Neuron (in vitro differentiated cells): Measurements from ENCODE around the gene DNASE1L3.

ENCODE experiments used
- H2AFZ ChIP-seq: one replicate; pipeline ENCODE4 v1.6.1; 2013; ENCODE audit warnings: low read depth, mild to moderate bottlenecking, inconsistent platforms, low read length, moderate library complexity
- H3K27me3 ChIP-seq: one replicate; pipeline ENCODE4 v1.6.1; 2013; ENCODE audit warnings: low read length; ENCODE audit not compliant: insufficient read depth
- H3K36me3 ChIP-seq: one replicate; pipeline ENCODE4 v1.6.1; 2013; ENCODE audit warnings: low read length; ENCODE audit not compliant: insufficient read depth
- H3K4me1 ChIP-seq: one replicate; pipeline ENCODE4 v1.6.1; 2013; ENCODE audit warnings: low read length; ENCODE audit not compliant: insufficient read depth
- H3K4me3 ChIP-seq: 2 replicates; pipeline ENCODE4 v1.5.1; 2013; ENCODE audit warnings: mild to moderate bottlenecking, low read length, moderate library complexity
- H3K9me3 ChIP-seq: one replicate; pipeline ENCODE4 v1.6.1; 2013; ENCODE audit warnings: low read length

The DNASE1L3 gene

DNA sequence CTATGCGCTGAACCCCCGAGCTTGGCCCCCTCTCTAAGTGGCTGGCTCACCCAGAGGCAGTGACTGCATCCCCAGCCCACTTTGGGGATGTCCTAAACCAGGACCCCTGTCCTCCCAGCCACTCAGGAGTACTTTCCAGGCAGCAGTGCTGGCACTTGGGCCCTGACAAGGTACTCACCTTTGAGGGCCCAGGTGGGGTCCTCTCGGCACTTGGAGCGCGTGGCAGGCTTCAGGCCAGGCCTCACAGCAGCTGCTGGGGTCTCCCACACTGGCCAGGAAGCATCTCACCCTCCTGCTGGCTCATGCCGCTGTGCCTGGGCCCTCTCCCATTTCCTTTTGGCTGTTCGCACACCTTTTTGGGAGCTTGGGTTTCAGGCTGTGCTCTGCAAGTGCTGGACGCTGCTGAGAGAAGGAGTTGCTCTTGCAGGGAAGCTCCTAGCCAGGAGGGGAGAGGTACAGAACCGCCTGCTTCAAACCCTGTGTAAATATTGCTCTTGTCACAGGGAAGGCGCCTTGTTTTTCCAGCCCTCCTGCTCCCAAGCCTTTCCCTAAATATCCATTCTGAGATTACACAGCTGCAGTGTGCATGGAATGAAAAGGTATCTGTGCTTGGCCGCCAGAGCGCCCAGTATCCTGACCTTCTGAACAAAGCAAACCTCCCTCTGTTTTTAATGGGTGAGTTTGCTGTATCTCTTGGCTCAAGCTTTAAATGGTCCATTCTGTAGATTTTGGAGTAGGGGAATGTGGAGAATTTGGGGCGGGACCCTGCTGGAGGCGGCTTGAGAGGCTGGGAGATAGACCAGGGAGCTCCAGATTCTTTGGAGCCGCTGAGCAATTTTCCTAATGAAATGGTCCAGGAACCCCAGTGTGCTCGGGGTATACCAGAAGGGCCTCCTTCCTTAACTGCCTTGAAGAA lies 45.6 kb downstream of the DNASE1L3 start:
- H2AFZ ChIP-seq = no peak overlapping the region
- no peak overlapping the region for H3K4me3 ChIP-seq
- H3K4me1 ChIP-seq = no peaks in the 10 kb centered on the region
- no peaks in the 10 kb centered on the region for H3K9me3 ChIP-seq
- peaks cover 16% of the 10 kb centered on the region for H3K36me3 ChIP-seq
- no peaks in the 10 kb centered on the region for H3K27me3 ChIP-seq

DNA sequence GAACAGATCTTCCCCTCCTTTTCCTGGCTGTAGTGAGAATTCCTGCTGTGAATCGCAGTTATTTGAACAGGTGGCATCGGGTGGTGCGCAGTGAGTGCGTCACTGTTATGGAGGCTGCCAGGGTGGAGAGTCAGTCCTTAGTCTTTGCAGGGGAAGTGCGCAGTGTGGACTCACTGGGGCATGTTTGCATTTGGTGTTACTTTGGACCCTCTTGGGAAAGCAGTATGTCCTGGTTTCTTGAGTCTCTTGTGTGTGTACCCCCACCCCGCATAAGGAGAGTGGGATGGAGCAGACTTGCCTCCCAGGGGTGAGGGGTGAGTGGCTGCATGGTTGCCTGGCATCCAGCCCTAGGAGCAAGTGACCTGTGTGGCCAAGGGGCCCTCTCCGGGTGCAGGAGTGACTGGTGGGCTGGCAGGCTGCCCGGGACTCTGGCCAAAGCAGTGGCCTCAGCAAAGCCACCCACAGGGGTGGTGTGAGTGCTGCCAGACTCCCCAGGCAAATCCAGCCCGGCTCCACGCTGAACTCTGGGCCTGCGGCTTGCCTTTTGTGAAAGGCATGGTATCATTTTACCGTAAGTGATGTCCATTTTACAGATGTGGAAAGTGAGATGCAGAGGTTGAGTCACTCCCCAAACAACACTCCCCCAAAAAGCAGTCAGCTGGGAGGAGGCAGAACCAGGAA lies 46.4 kb downstream of the DNASE1L3 start:
- Histone ChIP-seq H3K27me3 (no peaks in the 10 kb centered on the region), H3K4me1 (no peaks in the 10 kb centered on the region), H3K9me3 (no peaks in the 10 kb centered on the region), H2AFZ (no peak overlapping the region), H3K4me3 (no peak overlapping the region), H3K36me3 (peaks cover 11% of the 10 kb centered on the region)

- Histone ChIP-seq H3K4me1 (no peaks in the 10 kb centered on the region), H3K9me3 (no peaks in the 10 kb centered on the region), H2AFZ (no peak overlapping the region), H3K36me3 (peaks cover 10% of the 10 kb centered on the region), H3K4me3 (no peak overlapping the region), H3K27me3 (no peaks in the 10 kb centered on the region)
Observed at GRCh38 chr3:58163234-58163633, 47.5 kb downstream of the DNASE1L3 start.

GRCh38 chr3:58161435-58162398 lies 49.1 kb downstream of the DNASE1L3 start:
- Histone ChIP-seq H3K36me3 (peaks cover 10% of the 10 kb centered on the region), H3K9me3 (no peaks in the 10 kb centered on the region), H3K4me1 (peaks cover 13% of the 10 kb centered on the region), H3K27me3 (no peaks in the 10 kb centered on the region), H2AFZ (no peak overlapping the region), H3K4me3 (no peak overlapping the region)

GRCh38 chr3:58160399-58160798 lies 50.4 kb downstream of the DNASE1L3 start:
- Histone ChIP-seq H3K4me1 (peaks cover 13% of the 10 kb centered on the region), H3K36me3 (peaks cover 16% of the 10 kb centered on the region), H3K4me3 (no peak overlapping the region), H2AFZ (no peak overlapping the region), H3K9me3 (no peaks in the 10 kb centered on the region), H3K27me3 (no peaks in the 10 kb centered on the region)

- no peak overlapping the region for H3K4me3 ChIP-seq
- no peaks in the 10 kb centered on the region for H3K9me3 ChIP-seq
- H3K4me1 ChIP-seq = peaks cover 13% of the 10 kb centered on the region
- peaks cover 24% of the 10 kb centered on the region for H3K36me3 ChIP-seq
- H3K27me3 ChIP-seq = no peaks in the 10 kb centered on the region
- no peak overlapping the region for H2AFZ ChIP-seq
Observed at GRCh38 chr3:58158442-58159153, 52.2 kb downstream of the DNASE1L3 start.

DNA sequence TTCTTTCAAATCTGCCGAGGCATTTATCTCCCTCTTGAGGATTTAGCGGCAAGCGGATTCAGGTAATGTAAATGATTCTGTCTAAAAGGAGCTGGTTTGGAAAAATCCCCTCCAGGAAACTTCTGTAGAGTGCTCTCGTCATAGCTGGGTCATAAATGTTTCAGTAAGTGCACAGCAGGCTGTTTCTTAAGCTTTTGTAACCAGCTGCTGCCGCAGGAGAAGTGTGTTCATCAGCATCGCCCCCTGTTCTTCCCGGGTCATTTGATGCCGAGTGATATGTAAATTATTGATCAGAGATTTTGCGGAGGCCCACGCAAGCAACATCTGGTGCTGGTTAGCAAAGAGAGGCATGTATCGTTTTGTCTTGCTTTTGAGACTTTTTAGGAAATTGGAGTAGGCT lies 53.1 kb downstream of the DNASE1L3 start:
- no peak overlapping the region for H2AFZ ChIP-seq
- H3K9me3 ChIP-seq = no peaks in the 10 kb centered on the region
- peaks cover 13% of the 10 kb centered on the region for H3K4me1 ChIP-seq
- no peak overlapping the region for H3K4me3 ChIP-seq
- no peaks in the 10 kb centered on the region for H3K27me3 ChIP-seq
- H3K36me3 ChIP-seq = peaks cover 23% of the 10 kb centered on the region

DNA sequence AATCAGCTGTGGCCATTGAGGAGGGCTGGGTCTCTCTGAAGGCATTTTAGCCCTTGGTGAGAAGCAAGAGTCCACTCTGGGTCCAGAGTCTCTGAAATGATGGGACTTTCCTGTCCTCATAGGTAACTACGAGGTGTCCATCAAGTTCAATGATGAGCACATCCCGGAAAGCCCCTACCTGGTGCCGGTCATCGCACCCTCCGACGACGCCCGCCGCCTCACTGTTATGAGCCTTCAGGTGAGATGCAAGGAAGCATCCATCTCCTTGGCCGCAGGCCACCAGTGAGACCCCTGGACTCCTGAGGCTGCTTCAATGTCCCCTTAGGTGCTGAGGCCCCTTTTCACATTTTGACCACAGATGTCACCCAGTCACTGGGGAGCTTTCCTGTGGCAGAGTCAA lies 54.9 kb downstream of the DNASE1L3 start:
- H3K27me3 ChIP-seq = no peaks in the 10 kb centered on the region
- H2AFZ ChIP-seq = no peak overlapping the region
- H3K4me3 ChIP-seq = no peak overlapping the region
- peaks cover 23% of the 10 kb centered on the region for H3K36me3 ChIP-seq
- H3K4me1 ChIP-seq = peaks cover 13% of the 10 kb centered on the region
- H3K9me3 ChIP-seq = no peaks in the 10 kb centered on the region

DNA sequence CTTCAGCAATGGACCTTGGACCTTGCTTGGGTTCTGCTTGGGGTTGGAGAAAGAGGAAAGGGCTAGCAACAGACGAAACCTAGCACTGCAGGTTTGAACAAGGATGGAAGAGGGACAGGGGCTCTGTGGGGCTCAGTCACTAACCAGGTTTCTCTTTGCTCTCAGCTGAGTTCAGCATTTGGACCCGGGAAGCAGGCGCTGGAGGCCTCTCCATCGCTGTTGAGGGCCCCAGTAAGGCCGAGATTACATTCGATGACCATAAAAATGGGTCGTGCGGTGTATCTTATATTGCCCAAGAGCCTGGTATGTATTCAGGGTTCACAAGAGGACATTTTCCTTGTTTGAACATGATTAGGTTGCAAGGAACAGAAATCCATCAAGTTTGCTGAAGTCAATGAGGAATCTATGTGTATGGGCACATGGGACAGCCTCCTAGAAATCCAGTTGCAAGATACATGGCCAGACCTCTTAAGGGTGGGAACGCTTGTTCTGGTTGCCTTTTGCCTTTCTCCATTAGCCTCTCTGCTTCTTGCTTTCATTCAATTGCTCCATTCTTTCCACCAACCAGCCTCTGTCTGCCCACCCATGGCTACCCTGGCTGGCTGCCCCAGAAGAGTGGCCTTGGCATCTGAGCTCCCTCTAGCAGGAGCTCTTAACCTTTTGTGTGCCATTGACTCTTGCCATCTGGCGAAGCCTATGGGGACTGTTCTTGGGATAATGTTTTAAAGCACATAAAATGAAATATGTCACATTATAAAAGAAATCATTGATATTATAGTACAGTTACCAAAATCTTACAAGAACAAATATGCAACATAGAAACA lies 55.9 kb downstream of the DNASE1L3 start:
- no peak overlapping the region for H3K4me3 ChIP-seq
- no peaks in the 10 kb centered on the region for H3K9me3 ChIP-seq
- H3K36me3 ChIP-seq = peaks cover 28% of the 10 kb centered on the region
- peaks cover 13% of the 10 kb centered on the region for H3K4me1 ChIP-seq
- H3K27me3 ChIP-seq = no peaks in the 10 kb centered on the region
- H2AFZ ChIP-seq = no peak overlapping the region

DNA sequence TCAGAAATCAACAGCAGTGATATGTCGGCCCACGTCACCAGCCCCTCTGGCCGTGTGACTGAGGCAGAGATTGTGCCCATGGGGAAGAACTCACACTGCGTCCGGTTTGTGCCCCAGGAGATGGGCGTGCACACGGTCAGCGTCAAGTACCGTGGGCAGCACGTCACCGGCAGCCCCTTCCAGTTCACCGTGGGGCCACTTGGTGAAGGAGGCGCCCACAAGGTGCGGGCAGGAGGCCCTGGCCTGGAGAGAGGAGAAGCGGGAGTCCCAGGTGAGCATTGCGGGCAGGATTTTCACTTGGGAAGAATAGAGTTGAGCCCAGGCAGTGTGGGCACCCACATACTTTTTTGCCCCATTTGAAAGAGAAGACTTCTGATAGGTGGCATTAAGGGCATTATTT lies 57.4 kb downstream of the DNASE1L3 start:
- no peak overlapping the region for H2AFZ ChIP-seq
- H3K9me3 ChIP-seq = no peaks in the 10 kb centered on the region
- H3K4me1 ChIP-seq = peaks cover 13% of the 10 kb centered on the region
- peaks cover 42% of the 10 kb centered on the region for H3K36me3 ChIP-seq
- H3K4me3 ChIP-seq = no peak overlapping the region
- H3K27me3 ChIP-seq = no peaks in the 10 kb centered on the region

- Histone ChIP-seq H3K27me3 (no peaks in the 10 kb centered on the region), H3K4me3 (no peak overlapping the region), H3K9me3 (no peaks in the 10 kb centered on the region), H2AFZ (no peak overlapping the region), H3K4me1 (peaks cover 6% of the 10 kb centered on the region), H3K36me3 (peaks cover 42% of the 10 kb centered on the region)
Observed at GRCh38 chr3:58152225-58153015, 58.4 kb downstream of the DNASE1L3 start.
